Measurements from ENCODE around the gene ONECUT2.

The ONECUT2 gene

GRCh38 chr18:57469884-57470283, 34.7 kb downstream of the ONECUT2 start:
- H3K9me2 ChIP-seq (ENCODE audit: low read depth, low read length), result no peaks in the 10 kb centered on the region
- H3K27ac ChIP-seq (ENCODE audit: low read depth, low read length, poor library complexity, severe bottlenecking), result no peak overlapping the region
- H3K79me2 ChIP-seq (ENCODE audit: insufficient read depth, low read length), result no peaks in the 10 kb centered on the region
- no peaks in the 10 kb centered on the region for H3K4me1 ChIP-seq (ENCODE audit: insufficient read depth, low read length, severe bottlenecking)
- no peak overlapping the region for H3K9ac ChIP-seq (ENCODE audit: low read length)
- H3K27me3 ChIP-seq (ENCODE audit: insufficient read depth, low read length), result 0 out of 2 replicates have a peak, but pooled peaks cover 6% of the 10 kb centered on the region
- no peak overlapping the region for H3K4me2 ChIP-seq (ENCODE audit: low read length)
- no peaks in the 10 kb centered on the region for H3K36me3 ChIP-seq (ENCODE audit: insufficient read depth, low read length)
- no peak overlapping the region for H3K4me3 ChIP-seq (ENCODE audit: low read depth, low read length, poor library complexity, severe bottlenecking)
- no peaks in the 10 kb centered on the region for H3K9me3 ChIP-seq (ENCODE audit: low read length)
- TF ChIP-seq EZH2 (IDR thresholded peaks at IDR 0.05; ENCODE audit: borderline replicate concordance, low read length), result no peak
- TF ChIP-seq, protein P1, sequence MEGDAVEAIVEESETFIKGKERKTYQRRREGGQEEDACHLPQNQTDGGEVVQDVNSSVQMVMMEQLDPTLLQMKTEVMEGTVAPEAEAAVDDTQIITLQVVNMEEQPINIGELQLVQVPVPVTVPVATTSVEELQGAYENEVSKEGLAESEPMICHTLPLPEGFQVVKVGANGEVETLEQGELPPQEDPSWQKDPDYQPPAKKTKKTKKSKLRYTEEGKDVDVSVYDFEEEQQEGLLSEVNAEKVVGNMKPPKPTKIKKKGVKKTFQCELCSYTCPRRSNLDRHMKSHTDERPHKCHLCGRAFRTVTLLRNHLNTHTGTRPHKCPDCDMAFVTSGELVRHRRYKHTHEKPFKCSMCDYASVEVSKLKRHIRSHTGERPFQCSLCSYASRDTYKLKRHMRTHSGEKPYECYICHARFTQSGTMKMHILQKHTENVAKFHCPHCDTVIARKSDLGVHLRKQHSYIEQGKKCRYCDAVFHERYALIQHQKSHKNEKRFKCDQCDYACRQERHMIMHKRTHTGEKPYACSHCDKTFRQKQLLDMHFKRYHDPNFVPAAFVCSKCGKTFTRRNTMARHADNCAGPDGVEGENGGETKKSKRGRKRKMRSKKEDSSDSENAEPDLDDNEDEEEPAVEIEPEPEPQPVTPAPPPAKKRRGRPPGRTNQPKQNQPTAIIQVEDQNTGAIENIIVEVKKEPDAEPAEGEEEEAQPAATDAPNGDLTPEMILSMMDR (IDR thresholded peaks at IDR 0.05; ENCODE audit: low read length), result no peak
- no peaks in the 10 kb centered on the region for H3F3A ChIP-seq (ENCODE audit: insufficient read depth, low read length)
- H2AFZ ChIP-seq (ENCODE audit: low read length), result no peak overlapping the region
- H4K20me1 ChIP-seq (ENCODE audit: insufficient read depth, low read length), result no peaks in the 10 kb centered on the region

- no peak overlapping the region for H3K9ac ChIP-seq (ENCODE audit: low read length)
- H4K20me1 ChIP-seq (ENCODE audit: insufficient read depth, low read length), result no peaks in the 10 kb centered on the region
- H3K27me3 ChIP-seq (ENCODE audit: insufficient read depth, low read length), result no peaks in the 10 kb centered on the region; the same call in 1 of the 2 replicates
- no peaks in the 10 kb centered on the region for H3K79me2 ChIP-seq (ENCODE audit: insufficient read depth, low read length)
- no peaks in the 10 kb centered on the region for H3K9me2 ChIP-seq (ENCODE audit: low read depth, low read length)
- no peaks in the 10 kb centered on the region for H3K9me3 ChIP-seq (ENCODE audit: low read length)
- H3K36me3 ChIP-seq (ENCODE audit: insufficient read depth, low read length), result no peaks in the 10 kb centered on the region
- no peak overlapping the region for H2AFZ ChIP-seq (ENCODE audit: low read length)
- H3K27ac ChIP-seq (ENCODE audit: low read depth, low read length, poor library complexity, severe bottlenecking), result no peak overlapping the region
- H3K4me3 ChIP-seq (ENCODE audit: low read depth, low read length, poor library complexity, severe bottlenecking), result no peak overlapping the region
- TF ChIP-seq, protein P1 (IDR thresholded peaks at IDR 0.05; ENCODE audit: low read length), result no peak
- TF ChIP-seq EZH2 (IDR thresholded peaks at IDR 0.05; ENCODE audit: borderline replicate concordance, low read length), result no peak
- no peaks in the 10 kb centered on the region for H3F3A ChIP-seq (ENCODE audit: insufficient read depth, low read length)
- no peaks in the 10 kb centered on the region for H3K4me1 ChIP-seq (ENCODE audit: insufficient read depth, low read length, severe bottlenecking)
- H3K4me2 ChIP-seq (ENCODE audit: low read length), result no peak overlapping the region
Measured at GRCh38 chr18:57475408-57475807, 40.2 kb downstream of the ONECUT2 start.

DNA sequence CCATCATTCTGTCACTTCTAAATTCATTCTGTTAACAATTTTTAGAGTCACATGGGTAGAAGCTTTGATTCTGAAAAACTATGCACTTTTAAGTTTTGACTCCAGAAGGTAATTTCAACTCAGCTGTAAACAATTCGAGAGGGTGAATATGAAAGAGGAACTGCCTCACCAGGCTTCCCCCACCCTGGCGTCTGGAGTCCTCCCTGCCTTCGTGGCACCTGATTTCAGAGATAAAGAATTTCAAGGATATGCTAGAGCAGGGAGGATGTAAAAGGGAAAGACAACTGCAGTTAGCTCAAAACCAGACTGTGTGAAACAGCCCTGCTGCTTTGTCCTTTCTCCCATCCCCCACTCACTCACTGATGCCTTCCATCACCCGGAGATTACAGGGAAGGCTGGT, 40.7 kb downstream of the ONECUT2 start:
- H3K4me2 ChIP-seq (ENCODE audit: low read length), result no peak overlapping the region
- no peak overlapping the region for H3K4me3 ChIP-seq (ENCODE audit: low read depth, low read length, poor library complexity, severe bottlenecking)
- TF ChIP-seq, protein P1 (IDR thresholded peaks at IDR 0.05; ENCODE audit: low read length), result no peak
- no peak for TF ChIP-seq EZH2 (IDR thresholded peaks at IDR 0.05; ENCODE audit: borderline replicate concordance, low read length)
- H3K9me2 ChIP-seq (ENCODE audit: low read depth, low read length), result no peaks in the 10 kb centered on the region
- H2AFZ ChIP-seq (ENCODE audit: low read length), result no peak overlapping the region
- no peak overlapping the region for H3K27ac ChIP-seq (ENCODE audit: low read depth, low read length, poor library complexity, severe bottlenecking)
- no peaks in the 10 kb centered on the region for H4K20me1 ChIP-seq (ENCODE audit: insufficient read depth, low read length)
- no peak overlapping the region for H3K9ac ChIP-seq (ENCODE audit: low read length)
- no peaks in the 10 kb centered on the region for H3K79me2 ChIP-seq (ENCODE audit: insufficient read depth, low read length)
- H3K27me3 ChIP-seq (ENCODE audit: insufficient read depth, low read length), result no peaks in the 10 kb centered on the region; the same call in 1 of the 2 replicates
- no peaks in the 10 kb centered on the region for H3K9me3 ChIP-seq (ENCODE audit: low read length)
- H3K4me1 ChIP-seq (ENCODE audit: insufficient read depth, low read length, severe bottlenecking), result no peaks in the 10 kb centered on the region
- H3F3A ChIP-seq (ENCODE audit: insufficient read depth, low read length), result no peaks in the 10 kb centered on the region
- H3K36me3 ChIP-seq (ENCODE audit: insufficient read depth, low read length), result no peaks in the 10 kb centered on the region

Data from OCI-LY1 (cell line).